ENCODE results near the gene WWP2.

The WWP2 gene

GRCh38 chr16:69767459-69768229 lies 5.5 kb downstream of the WWP2 start:
- TF ChIP-seq CTCF (IDR thresholded peaks at IDR 0.05) = no peak
- Mint-ChIP-seq H3K36me3 (ENCODE audit: low read depth) (peaks cover 9% of the 10 kb centered on the region), H3K27ac (no peak overlapping the region), H3K9me3 (peaks cover 9% of the 10 kb centered on the region), H3K27me3 (ENCODE audit: low read depth, poor library complexity) (no peaks in the 10 kb centered on the region), H3K4me1 (peaks cover 39% of the 10 kb centered on the region), H3K4me3 (no peak overlapping the region)
- no peak for DNase-seq

GRCh38 chr16:69768666-69769065 lies 6.5 kb downstream of the WWP2 start:
- no peak for TF ChIP-seq CTCF (IDR thresholded peaks at IDR 0.05)
- DNase-seq = no peak
- H3K36me3 Mint-ChIP-seq (ENCODE audit: low read depth) = peaks cover 9% of the 10 kb centered on the region
- H3K27me3 Mint-ChIP-seq (ENCODE audit: low read depth, poor library complexity) = no peaks in the 10 kb centered on the region
- H3K9me3 Mint-ChIP-seq = peaks cover 9% of the 10 kb centered on the region
- H3K4me3 Mint-ChIP-seq = no peak overlapping the region
- no peak overlapping the region for H3K27ac Mint-ChIP-seq
- H3K4me1 Mint-ChIP-seq = peaks cover 39% of the 10 kb centered on the region

GRCh38 chr16:69769404-69769803 lies 7.3 kb downstream of the WWP2 start:
- peaks cover 14% of the 10 kb centered on the region for H3K36me3 Mint-ChIP-seq (ENCODE audit: low read depth)
- TF ChIP-seq CTCF (IDR thresholded peaks at IDR 0.05) = no peak
- H3K9me3 Mint-ChIP-seq = peaks cover 9% of the 10 kb centered on the region
- H3K4me3 Mint-ChIP-seq = no peak overlapping the region
- no peak for DNase-seq
- peaks cover 44% of the 10 kb centered on the region for H3K4me1 Mint-ChIP-seq
- H3K27ac Mint-ChIP-seq = no peak overlapping the region
- H3K27me3 Mint-ChIP-seq (ENCODE audit: low read depth, poor library complexity) = no peaks in the 10 kb centered on the region

GRCh38 chr16:69771651-69771967 lies 9.5 kb downstream of the WWP2 start:
- no peak for DNase-seq
- H3K36me3 Mint-ChIP-seq (ENCODE audit: low read depth) = peaks cover 33% of the 10 kb centered on the region
- peaks cover 40% of the 10 kb centered on the region for H3K4me1 Mint-ChIP-seq
- no peaks in the 10 kb centered on the region for H3K27me3 Mint-ChIP-seq (ENCODE audit: low read depth, poor library complexity)
- TF ChIP-seq CTCF (IDR thresholded peaks at IDR 0.05) = no peak
- no peak overlapping the region for H3K4me3 Mint-ChIP-seq
- peaks cover 24% of the 10 kb centered on the region for H3K9me3 Mint-ChIP-seq
- no peak overlapping the region for H3K27ac Mint-ChIP-seq

GRCh38 chr16:69773260-69773947 lies 11.3 kb downstream of the WWP2 start:
- Mint-ChIP-seq H3K9me3 (peaks cover 19% of the 10 kb centered on the region), H3K4me3 (no peak overlapping the region), H3K27ac (no peak overlapping the region), H3K36me3 (ENCODE audit: low read depth) (peaks cover 25% of the 10 kb centered on the region), H3K4me1 (peaks cover 39% of the 10 kb centered on the region), H3K27me3 (ENCODE audit: low read depth, poor library complexity) (no peaks in the 10 kb centered on the region)
- DNase-seq = no peak
- no peak for TF ChIP-seq CTCF (IDR thresholded peaks at IDR 0.05)

- Mint-ChIP-seq H3K27me3 (ENCODE audit: low read depth, poor library complexity) (no peaks in the 10 kb centered on the region), H3K4me1 (peaks cover 32% of the 10 kb centered on the region), H3K36me3 (ENCODE audit: low read depth) (peaks cover 25% of the 10 kb centered on the region), H3K9me3 (peaks cover 15% of the 10 kb centered on the region), H3K27ac (no peak overlapping the region), H3K4me3 (no peak overlapping the region)
- no peak for TF ChIP-seq CTCF (IDR thresholded peaks at IDR 0.05)
- DNase-seq = no peak
These were observed 13.4 kb downstream of the WWP2 start for GRCh38 chr16:69775563-69775962.
